DND-41 (cell line): ENCODE data around the gene PHACTR1.

ENCODE experiments used
- ATAC-seq: fragments of 200-7000 bp; cut with Tn5 transposase; 3 replicates; pipeline ENCODE4 v1.9.1; 2021; ENCODE audit warnings: low read depth; ENCODE audit not compliant: insufficient read depth
- DNase-seq: peaks from one replicate; pipeline ENCODE4 v3.0.0-alpha.2; 2020
- H2AFZ ChIP-seq: 2 replicates; pipeline ENCODE4 v1.6.0; 2012; ENCODE audit warnings: low read depth, low read length
- H3K27ac ChIP-seq: 2 replicates; pipeline ENCODE4 v1.5.1; 2012; ENCODE audit warnings: low read length, inconsistent platforms
- H3K27me3 ChIP-seq: fragments of 200-600 bp; sonication (generic); 2 replicates; pipeline ENCODE4 v1.6.0; 2012; ENCODE audit warnings: low read length, mild to moderate bottlenecking, inconsistent platforms; ENCODE audit not compliant: insufficient read depth, poor library complexity
- H3K36me3 ChIP-seq: 2 replicates; pipeline ENCODE4 v1.5.1; 2012; ENCODE audit warnings: low read length, inconsistent platforms; ENCODE audit not compliant: insufficient read depth
- H3K4me1 ChIP-seq: 2 replicates; pipeline ENCODE4 v1.5.1; 2012; ENCODE audit warnings: mild to moderate bottlenecking, low read length; ENCODE audit not compliant: insufficient read depth
- H3K4me2 ChIP-seq: 2 replicates; pipeline ENCODE4 v1.6.0; 2012; ENCODE audit warnings: mild to moderate bottlenecking, moderate library complexity, low read length, inconsistent platforms; ENCODE audit not compliant: insufficient read depth
- H3K4me3 ChIP-seq, 2 experiments: fragments of 200-600 bp in 1 of 2; shearing (Covaris generic) in 1 of 2; 2 replicates each; pipeline ENCODE4 v1.5.1; 2012 to 2016; ENCODE audit warnings: inconsistent platforms in 2 of 2, low read length in 2 of 2, mild to moderate bottlenecking in 2 of 2, low read depth in 1 of 2, moderate library complexity in 1 of 2
- H3K79me2 ChIP-seq: 2 replicates; pipeline ENCODE4 v1.6.0; 2012; ENCODE audit warnings: low read length, inconsistent platforms; ENCODE audit not compliant: insufficient read depth
- H3K9ac ChIP-seq: 2 replicates; pipeline ENCODE4 v1.6.0; 2012; ENCODE audit warnings: low read depth, mild to moderate bottlenecking, inconsistent platforms, low read length, moderate library complexity
- H3K9me3 ChIP-seq: 2 replicates; pipeline ENCODE4 v1.5.1; 2012; ENCODE audit warnings: low read length, moderate library complexity, mild to moderate bottlenecking, inconsistent platforms; ENCODE audit not compliant: insufficient read depth, severe bottlenecking
- H4K20me1 ChIP-seq: 2 replicates; pipeline ENCODE4 v1.6.0; 2012; ENCODE audit warnings: low read length; ENCODE audit not compliant: insufficient read depth
- CTCF ChIP-seq: IDR thresholded peaks from 2 replicates; pipeline ENCODE4 v1.5.1; 2012; ENCODE audit warnings: borderline replicate concordance, low read length, moderate library complexity, mild to moderate bottlenecking; ENCODE audit not compliant: poor library complexity, severe bottlenecking; ENCODE audit errors: extremely low read depth
- EZH2 ChIP-seq: IDR thresholded peaks from 3 replicates; pipeline ENCODE4 v1.6.1; 2012; ENCODE audit warnings: borderline replicate concordance, low read depth, mild to moderate bottlenecking, moderate library complexity, low read length, inconsistent platforms; ENCODE audit not compliant: severe bottlenecking

Gene PHACTR1

GRCh38 chr6:13314806-13315205 is 598.2 kb downstream of the PHACTR1 start:
- H3K36me3 ChIP-seq: peaks cover 66% of the 10 kb centered on the region
- ATAC-seq: no peak
- no peak for DNase-seq
- H3K79me2 ChIP-seq: no peaks in the 10 kb centered on the region
- no peak overlapping the region for H3K4me2 ChIP-seq
- H3K27me3 ChIP-seq: no peaks in the 10 kb centered on the region
- no peak overlapping the region for H2AFZ ChIP-seq
- no peaks in the 10 kb centered on the region for H3K4me1 ChIP-seq
- no peak overlapping the region for H3K9ac ChIP-seq
- no peak overlapping the region for H3K27ac ChIP-seq
- H4K20me1 ChIP-seq: no peaks in the 10 kb centered on the region
- no peaks in the 10 kb centered on the region for H3K9me3 ChIP-seq
- no peak for TF ChIP-seq CTCF
- no peak for TF ChIP-seq EZH2
- H3K4me3 ChIP-seq: no peak overlapping the region

- Histone ChIP-seq H3K4me1 (no peaks in the 10 kb centered on the region), H3K27ac (no peak overlapping the region), H3K9me3 (no peaks in the 10 kb centered on the region), H2AFZ (no peak overlapping the region), H3K36me3 (peaks cover 77% of the 10 kb centered on the region), H3K4me2 (no peak overlapping the region), H3K4me3 (no peak overlapping the region), H3K9ac (no peak overlapping the region), H3K79me2 (no peaks in the 10 kb centered on the region), H4K20me1 (no peaks in the 10 kb centered on the region), H3K27me3 (no peaks in the 10 kb centered on the region)
- TF ChIP-seq EZH2 (no peak), CTCF (no peak)
- ATAC-seq: no peak
- DNase-seq: no peak
These were observed 599.3 kb downstream of the PHACTR1 start for GRCh38 chr6:13315896-13316295.

- H2AFZ ChIP-seq: no peak overlapping the region
- no peak overlapping the region for H3K4me2 ChIP-seq
- H3K4me3 ChIP-seq: no peak overlapping the region
- no peak for TF ChIP-seq EZH2
- no peak for TF ChIP-seq CTCF
- H3K27ac ChIP-seq: no peak overlapping the region
- H3K4me1 ChIP-seq: no peaks in the 10 kb centered on the region
- ATAC-seq: no peak
- no peak overlapping the region for H3K9ac ChIP-seq
- H3K79me2 ChIP-seq: no peaks in the 10 kb centered on the region
- DNase-seq: no peak
- no peaks in the 10 kb centered on the region for H4K20me1 ChIP-seq
- H3K9me3 ChIP-seq: no peaks in the 10 kb centered on the region
- H3K27me3 ChIP-seq: no peaks in the 10 kb centered on the region
- peaks cover 90% of the 10 kb centered on the region for H3K36me3 ChIP-seq
These were observed 602.3 kb downstream of the PHACTR1 start for GRCh38 chr6:13318821-13319220.
